Neural progenitor cell (in vitro differentiated cells): ENCODE data around the gene CAND2.

Experiments
- EZH2 ChIP-seq: fragments of 200-600 bp; sonication (generic); IDR thresholded peaks from 2 replicates; pipeline ENCODE4 v1.6.1; 2017; ENCODE audit warnings: antibody characterized with exemption, mild to moderate bottlenecking, moderate library complexity
- EZH2phosphoT487 ChIP-seq: fragments of 200-600 bp; sonication (generic); IDR thresholded peaks from 2 replicates; pipeline ENCODE4 v1.6.1; 2017; ENCODE audit warnings: antibody characterized with exemption
- TF ChIP-seq, protein P1 (sequence below): fragments of 200-600 bp; sonication (generic); IDR thresholded peaks from 2 replicates; pipeline ENCODE4 v1.5.1; 2017; ENCODE audit warnings: antibody characterized with exemption, mild to moderate bottlenecking

DNA sequence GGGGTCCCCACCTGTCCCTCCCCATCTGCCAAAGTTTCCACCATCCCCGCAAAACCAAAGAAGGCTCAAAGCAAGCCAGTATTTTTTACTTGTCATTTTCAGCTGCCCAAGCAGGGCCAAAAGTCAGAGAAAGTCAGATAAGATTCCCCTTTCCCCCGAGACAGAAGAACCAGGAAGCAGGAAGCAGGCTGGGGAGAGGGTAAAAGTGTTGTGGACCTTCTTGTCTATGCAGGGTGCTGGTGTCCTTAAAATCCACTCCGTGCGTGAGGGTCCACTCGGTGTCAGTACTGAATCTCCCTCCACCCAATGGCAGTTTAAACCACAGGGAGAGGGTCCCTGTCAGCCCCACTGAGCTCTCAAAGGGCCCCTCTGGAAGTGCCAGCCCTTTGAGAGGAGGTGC is 65.1 kb downstream of the CAND2 start:
- TF ChIP-seq EZH2 (no peak), EZH2phosphoT487 (no peak)
- TF ChIP-seq, protein P1, sequence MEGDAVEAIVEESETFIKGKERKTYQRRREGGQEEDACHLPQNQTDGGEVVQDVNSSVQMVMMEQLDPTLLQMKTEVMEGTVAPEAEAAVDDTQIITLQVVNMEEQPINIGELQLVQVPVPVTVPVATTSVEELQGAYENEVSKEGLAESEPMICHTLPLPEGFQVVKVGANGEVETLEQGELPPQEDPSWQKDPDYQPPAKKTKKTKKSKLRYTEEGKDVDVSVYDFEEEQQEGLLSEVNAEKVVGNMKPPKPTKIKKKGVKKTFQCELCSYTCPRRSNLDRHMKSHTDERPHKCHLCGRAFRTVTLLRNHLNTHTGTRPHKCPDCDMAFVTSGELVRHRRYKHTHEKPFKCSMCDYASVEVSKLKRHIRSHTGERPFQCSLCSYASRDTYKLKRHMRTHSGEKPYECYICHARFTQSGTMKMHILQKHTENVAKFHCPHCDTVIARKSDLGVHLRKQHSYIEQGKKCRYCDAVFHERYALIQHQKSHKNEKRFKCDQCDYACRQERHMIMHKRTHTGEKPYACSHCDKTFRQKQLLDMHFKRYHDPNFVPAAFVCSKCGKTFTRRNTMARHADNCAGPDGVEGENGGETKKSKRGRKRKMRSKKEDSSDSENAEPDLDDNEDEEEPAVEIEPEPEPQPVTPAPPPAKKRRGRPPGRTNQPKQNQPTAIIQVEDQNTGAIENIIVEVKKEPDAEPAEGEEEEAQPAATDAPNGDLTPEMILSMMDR: no peak
